OCI-M2 (cell line): ENCODE results near the gene KIAA0930.

Source experiments
- DNase-seq: peaks from one replicate; lab custom pipeline; 2025; ENCODE audit not compliant: unreplicated experiment; lab: John Stamatoyannopoulos, UW

Gene KIAA0930

GRCh38 chr22:45223304-45224117, 17.2 kb downstream of the KIAA0930 start:
- no peak for DNase-seq

DNA sequence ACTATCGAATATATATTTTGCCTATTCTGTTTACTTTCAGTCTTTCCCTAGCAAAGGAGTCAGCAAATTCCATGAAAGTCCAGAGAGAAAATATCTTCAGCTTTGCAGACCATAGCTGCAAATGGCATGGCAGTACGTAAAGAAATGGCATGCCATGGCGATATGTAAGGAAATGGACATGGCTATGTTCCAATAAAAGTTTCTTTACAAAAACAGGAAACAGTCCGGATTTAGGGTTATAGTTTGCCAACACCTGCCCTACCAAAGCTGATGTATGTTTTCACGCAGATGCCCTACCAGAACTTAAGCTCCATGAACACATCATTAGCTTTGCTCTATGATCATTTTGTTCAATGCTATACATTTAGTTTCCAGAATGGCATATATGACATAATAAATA, 19.5 kb downstream of the KIAA0930 start:
- DNase-seq, result no peak

- DNase-seq, result no peak
Measured at GRCh38 chr22:45218976-45219375, 21.7 kb downstream of the KIAA0930 start.

- DNase-seq, result no peak
Measured at GRCh38 chr22:45217806-45218205, 22.9 kb downstream of the KIAA0930 start.

DNA sequence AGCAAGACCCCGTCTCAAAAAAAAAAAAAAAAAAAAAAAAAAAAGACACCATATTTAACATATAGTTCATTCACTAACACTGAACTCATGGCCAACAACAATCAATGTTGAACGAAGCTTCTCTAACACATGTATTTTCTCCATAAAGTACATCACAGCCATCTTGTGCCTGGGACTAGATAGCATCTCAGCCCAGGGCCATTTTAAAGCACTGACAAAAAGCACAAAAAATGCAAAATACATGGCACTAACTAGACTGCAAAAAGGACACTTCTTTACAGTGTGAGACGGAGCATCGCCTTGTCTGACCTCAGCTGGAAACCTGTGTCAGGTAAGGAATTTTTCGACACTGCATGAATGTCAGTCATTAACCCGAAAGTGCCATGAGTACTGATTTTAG, 23.3 kb downstream of the KIAA0930 start:
- no peak for DNase-seq

DNA sequence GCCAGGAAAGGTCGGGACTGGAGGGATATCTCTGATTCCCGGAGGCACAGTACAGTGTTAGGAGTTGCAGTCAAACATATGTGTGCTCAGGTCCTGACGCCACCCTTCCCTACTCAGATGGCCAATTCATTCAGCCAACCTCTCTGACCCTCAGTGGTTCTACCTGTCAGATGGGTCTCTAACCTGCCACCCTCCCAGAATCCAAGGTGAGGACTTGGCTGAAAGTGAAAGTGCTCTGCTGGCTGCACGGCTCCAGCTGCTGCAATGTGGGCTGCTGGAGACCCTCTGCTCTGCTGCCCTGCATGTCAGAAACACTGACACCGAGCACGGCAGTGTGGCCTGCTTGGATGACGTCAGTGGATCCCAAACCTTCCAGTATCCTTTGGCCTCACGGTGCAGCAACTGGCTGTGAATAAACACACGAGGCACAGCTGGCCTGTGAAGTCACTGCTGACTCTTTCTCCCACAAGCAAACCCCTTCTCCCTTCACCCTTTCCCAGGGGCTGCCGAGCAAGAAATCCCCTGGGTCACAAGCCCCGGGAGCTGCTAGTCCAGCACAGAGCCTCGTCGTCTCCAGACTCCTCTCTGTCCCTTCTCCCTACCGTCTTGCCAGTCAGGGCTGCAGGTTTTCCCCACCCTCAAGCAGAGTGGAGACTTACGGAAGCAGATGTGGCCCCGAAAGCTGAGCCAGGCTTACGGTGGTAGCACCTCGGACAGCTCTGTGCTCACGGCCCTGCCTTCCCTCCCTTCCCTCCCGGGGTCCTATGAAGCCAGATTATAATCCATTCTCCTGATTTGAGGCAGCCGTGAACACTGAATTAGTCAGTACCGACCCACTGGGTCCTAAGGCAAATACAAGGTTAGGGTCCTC, 24.3 kb downstream of the KIAA0930 start:
- no peak for DNase-seq

DNA sequence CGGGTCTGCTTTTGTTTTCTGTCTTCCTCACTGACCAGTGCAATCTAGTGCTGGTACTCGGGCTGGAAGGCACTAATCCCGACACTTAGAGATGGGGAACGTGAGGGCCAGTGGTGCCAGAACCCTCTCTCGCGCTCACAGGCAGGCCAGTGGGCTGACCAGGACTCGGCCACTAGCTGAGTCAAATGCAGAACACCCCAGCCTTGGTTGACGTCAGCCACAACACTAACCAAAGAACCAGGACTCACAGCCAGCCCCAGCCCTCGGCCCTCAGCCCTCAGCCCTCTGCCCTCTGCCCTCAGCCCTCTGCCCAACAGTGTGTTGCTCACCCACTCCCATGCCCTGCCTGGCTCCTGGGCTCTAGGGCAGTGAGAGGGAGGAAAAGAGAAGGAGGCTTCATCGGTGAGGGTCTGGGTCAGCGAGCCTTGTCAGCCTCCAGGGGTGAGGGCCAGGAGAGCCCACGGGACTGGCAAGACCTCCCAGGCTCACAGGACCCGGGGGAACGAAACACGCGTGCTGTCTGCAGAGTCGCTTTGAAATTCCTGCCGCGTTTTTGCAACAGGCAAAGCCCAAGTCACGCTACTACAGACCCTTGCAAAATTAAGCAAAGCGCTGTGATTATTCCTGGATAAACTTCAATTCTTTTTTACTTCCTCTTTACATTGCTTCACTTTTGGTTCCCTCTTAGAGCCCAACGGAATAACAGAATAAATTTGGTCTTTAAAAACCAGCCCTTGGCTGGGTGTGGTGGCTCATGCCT, 27.5 kb downstream of the KIAA0930 start:
- DNase-seq, result no peak

GRCh38 chr22:45212306-45212709, 28.4 kb downstream of the KIAA0930 start:
- DNase-seq, result no peak

DNA sequence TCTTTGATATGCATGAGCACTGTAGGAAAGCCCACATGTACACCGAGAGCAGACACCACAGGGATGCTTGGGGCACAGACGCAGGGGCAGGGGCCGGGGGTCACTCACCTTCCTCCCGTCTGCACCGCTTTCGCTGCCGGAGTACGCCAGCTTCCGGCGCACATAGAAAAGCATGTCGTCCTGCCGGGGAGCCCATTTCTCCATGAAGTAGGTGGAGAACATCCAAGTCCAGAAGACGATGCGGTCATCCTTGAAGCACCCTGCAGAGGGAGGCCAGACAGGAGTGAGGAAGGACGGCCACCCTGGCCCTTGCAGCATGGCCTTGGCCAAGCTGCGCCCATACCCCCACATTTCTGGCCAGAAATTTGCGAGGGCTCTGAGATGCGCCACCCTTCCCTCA, 28.8 kb downstream of the KIAA0930 start:
- DNase-seq, result no peak

DNA sequence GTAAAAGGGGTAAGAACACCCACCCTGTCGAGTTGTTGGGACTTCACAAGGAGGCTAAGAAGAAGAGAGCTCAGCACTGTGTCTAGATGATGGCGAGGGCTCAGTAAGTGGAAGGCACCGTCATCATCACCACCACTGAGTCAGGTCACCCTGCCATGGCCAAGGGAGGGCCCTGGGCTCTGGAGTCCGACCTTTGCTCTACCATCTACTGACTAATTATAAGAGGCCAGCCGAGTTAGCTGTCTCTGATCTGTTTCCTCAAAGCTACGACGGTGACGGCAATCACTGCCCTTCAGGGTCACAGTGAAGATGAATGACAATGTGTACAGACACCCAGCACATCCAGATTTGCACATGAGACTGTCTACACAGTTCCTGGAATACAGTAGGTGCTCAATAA, 29.3 kb downstream of the KIAA0930 start:
- no peak for DNase-seq

DNA sequence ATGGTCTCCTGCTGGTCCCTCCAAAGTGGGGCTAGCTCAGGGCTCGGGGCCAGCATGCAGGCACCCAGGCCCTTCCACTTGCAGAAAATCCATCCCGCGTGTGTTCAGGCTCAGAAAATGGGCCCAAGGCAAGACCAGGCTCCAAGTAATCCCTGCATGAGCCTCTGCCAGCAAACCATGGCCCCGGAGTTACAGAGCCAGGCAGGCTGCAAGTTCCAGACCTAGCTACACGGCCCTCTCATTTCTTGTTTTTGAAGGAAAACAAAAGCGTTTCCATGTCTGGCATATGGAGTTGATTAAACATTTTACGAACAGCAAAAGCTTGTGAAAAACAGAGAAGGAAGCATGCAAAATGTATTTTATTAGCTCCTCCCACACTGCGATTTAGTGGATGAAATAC, 29.7 kb downstream of the KIAA0930 start:
- no peak for DNase-seq

GRCh38 chr22:45210577-45210976, 30.1 kb downstream of the KIAA0930 start:
- DNase-seq, result no peak

DNA sequence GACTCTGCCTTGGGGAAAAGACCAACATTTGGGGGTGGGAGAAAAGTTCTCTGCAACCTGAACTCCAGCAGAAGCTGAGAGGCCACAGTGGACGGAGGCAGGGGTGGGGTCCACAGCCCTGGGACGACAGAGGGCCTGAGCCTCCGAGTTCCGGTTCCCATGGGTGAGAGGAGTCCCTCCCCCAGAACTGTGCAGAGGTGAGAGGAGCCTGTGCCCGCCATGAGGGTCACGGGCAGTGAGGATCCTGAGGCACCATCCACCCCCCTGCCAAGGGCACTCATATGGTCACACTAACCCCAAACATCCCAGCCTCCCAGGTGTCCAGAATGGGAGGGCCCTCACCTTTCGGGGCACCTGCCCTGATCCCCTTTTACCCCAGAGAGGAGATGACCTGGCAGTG, 30.5 kb downstream of the KIAA0930 start:
- DNase-seq, result no peak

GRCh38 chr22:45208993-45209838, 31.5 kb downstream of the KIAA0930 start:
- DNase-seq, result no peak

DNA sequence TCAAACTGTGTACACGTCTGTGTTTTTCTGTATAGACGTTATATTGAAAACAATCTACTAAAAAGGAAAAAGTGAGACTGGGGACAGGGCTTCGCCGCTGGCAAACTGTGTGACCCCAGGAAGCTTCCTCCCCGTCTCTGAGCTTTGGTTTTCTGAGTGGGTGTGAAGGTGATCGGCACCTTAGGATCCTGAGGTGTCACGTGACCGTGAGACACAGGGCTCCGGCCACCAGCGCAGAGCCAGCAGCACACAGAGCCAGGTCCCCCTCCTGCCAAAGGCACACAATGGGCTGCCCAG, 32.0 kb downstream of the KIAA0930 start:
- DNase-seq, result no peak

- no peak for DNase-seq
Measured at GRCh38 chr22:45207981-45208664, 32.6 kb downstream of the KIAA0930 start.

DNA sequence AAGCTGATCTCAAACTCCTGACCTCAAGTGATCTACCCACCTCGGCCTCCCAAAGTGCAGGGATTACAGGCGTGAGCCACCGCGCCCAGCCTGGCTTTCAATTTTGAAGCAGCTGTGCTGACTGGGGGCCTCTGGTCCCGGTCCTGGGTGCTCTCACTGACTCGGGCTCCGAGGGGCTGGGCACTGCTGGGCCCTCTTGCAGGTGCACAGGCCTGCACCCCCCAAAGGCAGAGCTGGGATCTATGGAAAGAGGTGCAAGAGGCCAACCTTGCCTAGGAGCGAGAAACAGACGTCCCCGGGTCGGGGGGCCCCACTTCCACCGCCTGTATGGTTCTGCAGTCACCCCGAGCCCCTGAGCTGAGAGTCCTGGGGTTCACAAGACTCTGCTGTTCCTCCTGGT, 33.2 kb downstream of the KIAA0930 start:
- DNase-seq, result no peak

GRCh38 chr22:45206233-45206632, 34.5 kb downstream of the KIAA0930 start:
- no peak for DNase-seq

GRCh38 chr22:45205276-45205925, 35.3 kb downstream of the KIAA0930 start:
- DNase-seq, result no peak

GRCh38 chr22:45204819-45205218, 35.9 kb downstream of the KIAA0930 start:
- no peak for DNase-seq
